GM21619 (cell line): ENCODE data around the gene ARMC8.

Source experiments
- ATAC-seq: cut with Tn5 transposase; IDR thresholded peaks from one replicate; pipeline ENCODE4 v1.9.1; 2021; ENCODE audit not compliant: unreplicated experiment

Gene ARMC8

GRCh38 chr3:138340511-138340910 lies 153.4 kb downstream of the ARMC8 start:
- no peak for ATAC-seq

DNA sequence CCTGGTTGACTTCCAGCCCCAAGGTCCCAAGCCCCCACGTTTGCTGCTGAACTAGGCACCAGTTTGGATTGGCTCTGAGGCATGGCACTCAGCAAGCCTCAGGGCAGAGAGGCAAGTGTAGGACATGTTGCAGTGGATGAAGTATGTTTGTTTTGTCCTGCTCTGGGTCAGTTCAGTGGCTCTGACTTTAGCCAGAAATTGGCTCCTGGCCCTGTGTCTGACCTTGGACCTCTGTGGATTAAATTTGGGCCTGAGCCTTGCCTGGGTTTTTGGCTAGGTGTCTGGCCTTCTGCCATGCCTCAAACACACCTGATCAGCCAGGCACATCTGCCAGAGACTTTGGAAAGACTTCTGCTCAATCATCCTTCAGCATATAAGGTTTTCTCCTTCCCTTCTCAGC lies 157.7 kb downstream of the ARMC8 start:
- ATAC-seq, result no peak
